HG02588 (cell line): ENCODE results near the gene ARX.

Experiments used
- ATAC-seq: cut with Tn5 transposase; IDR thresholded peaks from one replicate; pipeline ENCODE4 v1.9.1; 2021; ENCODE audit warnings: mild to moderate bottlenecking, moderate library complexity; ENCODE audit not compliant: unreplicated experiment

ARX gene

DNA sequence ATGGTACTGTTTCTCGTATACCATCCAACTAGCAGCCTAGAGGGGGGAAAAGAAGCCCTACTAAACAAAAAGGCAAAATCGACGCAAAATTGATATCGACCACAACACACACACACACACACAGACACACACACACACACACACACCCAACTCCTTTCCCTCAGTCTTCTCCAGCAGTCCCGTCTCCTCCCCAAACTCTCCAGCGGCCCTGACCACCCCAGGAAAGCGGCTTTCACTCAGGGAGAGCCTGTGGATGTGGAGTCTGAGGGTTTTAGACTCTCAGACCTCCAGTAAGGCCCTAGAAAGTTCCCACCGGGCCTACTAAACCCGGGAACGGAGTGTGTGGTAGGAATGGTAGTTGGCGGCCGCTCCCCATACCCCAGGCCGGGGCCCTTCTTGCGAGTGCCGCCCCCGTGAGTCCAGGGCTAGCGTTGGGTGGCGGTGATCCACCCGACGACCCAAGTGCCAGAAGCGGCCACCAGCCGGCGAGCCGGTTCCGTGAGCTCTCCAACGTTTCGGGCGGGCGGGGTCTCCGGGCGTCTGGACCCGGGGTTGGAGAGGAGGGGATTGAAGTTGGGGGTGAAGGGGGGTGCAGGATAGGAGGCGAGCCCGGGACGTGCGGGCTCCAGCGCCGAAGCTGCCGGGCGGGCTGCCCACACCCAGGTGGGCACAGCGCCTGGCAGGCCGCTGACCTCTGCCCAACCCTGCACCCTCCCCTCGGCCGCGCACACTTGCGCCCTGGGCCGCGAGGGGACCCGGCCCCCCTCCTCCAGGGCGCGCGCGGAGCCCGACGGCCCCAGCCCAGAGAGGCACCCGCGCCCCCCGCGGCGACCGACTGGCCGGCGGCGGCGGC, 13.7 kb downstream of the ARX start:
- no peak for ATAC-seq

DNA sequence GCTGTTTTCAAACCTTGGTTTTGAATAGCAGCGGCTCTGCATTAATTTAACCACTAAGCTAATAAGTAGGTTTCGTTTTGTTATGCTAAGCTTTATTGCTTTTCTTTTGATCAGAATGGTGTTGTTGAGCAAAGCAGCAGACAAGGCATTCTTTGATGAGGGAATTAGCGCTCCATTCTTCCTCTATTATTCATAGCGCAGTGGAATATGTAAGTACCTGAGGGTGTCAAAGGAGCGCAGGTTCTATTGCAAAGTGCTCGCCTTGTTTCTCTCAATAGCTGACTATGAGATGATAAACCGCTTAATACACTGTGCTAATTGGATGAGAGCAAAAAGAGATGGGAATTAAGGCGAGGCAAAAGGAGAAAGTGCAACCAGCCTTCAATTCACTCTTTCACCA, 16.3 kb downstream of the ARX start:
- ATAC-seq = no peak

DNA sequence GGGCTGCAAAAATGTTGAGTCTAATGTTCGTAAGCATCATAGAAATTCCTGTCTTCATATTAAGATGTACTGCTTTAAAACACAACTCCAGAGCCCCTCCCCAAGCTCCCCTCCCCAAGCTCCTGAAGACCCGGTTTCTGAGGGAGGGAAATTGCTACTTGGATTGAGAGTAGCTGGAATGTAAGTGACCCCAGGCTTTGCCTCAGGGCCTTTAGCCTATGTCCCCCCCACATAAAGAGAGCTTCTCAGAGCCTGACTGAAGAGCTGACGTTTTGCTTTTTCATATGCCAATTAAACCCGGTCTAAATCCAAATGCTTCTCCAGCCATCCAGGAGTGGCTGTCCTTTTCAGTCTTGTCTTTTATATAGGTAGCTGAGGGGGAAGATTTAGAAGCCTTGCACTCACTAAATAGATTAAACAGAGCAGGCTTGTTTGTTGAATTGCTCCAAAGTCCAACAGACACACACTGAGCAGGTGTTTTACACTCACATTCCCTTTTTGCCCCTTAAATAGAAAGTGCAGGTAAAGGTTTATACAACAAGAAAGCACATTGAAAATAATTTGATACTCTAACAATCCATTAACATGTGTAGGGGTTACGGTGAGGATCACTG, 19.6 kb downstream of the ARX start:
- ATAC-seq = no peak

DNA sequence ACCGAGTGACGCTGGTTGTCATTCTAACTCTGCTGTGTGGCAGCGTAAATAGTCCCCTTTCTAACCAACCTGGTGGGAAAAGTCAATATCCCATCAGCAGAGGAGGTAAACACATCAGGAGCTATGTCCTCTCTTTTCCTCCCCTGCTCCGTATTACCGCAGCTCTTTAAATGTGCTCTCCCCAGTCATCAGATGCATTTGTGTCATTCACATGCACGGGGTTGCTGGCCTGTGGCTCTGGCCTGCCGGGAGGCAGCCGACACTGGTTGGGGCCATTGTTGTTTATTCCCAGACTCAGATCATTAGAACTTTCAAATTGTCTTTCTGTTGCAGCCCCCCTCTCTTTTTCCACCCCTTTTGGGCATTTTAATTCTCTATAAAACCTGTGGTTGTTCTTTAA, 21.9 kb downstream of the ARX start:
- ATAC-seq = no peak

DNA sequence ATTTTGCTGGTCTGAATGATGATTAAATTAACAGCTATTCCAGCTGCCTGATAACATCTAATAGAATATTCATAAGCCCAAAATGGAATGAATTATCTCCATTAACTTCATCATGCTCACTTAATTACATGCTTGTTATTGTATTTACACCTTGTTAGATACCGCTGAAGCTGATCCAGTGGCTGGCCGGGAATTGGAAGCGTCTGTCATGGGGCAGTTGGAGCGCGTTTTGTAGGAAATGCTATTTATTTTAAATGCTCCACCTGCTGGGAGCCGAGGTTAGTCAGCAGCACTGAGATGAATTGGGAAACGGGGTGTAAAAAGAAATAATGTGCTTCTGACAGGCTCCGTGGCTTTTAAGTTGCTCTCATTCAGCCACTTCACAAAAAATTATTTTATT, 25.2 kb downstream of the ARX start:
- ATAC-seq = no peak

DNA sequence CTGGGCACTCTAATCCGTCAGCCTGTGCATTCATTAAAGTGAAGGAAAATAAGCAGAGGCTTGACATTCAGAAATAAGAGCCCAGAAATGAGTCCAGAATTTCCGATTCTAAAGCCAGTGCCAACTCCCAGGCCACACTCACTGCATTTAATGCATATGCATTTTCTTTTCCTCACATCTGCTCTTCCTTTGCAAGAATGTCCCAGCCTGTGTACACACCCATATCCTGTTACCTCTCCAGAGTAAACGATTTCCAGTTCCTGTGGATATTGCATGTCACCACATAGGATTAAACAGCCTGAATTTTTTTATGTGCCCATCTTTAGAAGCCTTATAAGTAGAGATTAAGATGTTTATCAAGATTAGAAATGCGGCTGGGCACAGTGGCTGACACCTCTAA, 27.5 kb downstream of the ARX start:
- ATAC-seq = no peak

DNA sequence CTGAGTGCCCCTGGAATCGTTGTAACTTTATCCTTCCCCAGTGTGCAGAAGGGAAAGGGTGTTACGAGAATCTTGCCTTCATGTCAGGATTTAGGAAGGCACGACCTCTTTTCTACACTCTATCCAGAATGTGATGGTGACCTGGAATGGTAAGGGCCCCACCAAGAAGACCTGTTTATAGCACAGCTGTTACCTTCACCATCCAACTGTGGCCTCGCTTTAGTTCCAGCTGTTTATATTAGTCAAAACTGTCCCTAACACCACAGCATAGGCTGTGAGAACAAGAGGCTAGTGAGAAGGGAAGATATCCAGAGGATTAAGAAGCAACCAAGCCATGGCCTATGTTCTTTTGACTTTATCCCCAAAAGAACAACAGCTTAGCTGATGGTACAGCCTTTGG, 28.0 kb downstream of the ARX start:
- ATAC-seq = no peak

DNA sequence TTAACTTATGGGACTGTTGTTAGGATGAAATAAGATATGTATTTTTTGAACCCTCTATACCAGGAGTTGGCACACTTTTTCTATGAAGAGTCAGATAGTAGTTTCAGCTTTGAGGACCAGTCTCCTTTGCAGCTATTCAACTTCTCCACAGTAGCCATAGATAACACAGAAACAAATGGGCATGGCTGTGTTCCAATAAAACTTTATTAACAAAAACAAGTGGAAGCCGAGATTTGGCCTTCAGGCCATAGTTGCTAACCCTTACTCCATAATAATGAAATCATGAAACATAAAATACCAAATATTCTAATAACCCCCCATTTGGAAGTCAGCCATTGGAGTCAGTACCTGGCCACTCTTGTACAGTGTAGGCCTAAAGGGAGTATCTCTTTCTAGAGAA, 30.6 kb downstream of the ARX start:
- no peak for ATAC-seq

DNA sequence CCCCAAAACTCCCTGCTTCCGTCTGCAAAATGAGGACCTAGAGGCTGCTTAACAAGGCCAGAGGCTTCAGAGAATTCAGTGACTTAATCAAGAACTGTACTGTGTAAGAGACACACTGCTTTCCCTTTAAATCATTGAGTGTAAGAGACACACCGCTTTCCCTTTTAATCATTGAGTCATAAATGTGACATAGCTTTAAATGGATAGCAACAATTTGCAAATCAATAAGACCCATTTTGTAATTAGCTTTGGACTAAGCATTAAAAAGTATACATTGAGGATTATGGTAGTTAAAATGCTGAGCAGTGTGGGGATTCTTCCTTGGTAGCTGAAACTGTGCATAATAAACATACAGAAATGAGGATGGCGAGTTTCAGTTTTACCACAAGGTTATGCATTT, 31.8 kb downstream of the ARX start:
- no peak for ATAC-seq

DNA sequence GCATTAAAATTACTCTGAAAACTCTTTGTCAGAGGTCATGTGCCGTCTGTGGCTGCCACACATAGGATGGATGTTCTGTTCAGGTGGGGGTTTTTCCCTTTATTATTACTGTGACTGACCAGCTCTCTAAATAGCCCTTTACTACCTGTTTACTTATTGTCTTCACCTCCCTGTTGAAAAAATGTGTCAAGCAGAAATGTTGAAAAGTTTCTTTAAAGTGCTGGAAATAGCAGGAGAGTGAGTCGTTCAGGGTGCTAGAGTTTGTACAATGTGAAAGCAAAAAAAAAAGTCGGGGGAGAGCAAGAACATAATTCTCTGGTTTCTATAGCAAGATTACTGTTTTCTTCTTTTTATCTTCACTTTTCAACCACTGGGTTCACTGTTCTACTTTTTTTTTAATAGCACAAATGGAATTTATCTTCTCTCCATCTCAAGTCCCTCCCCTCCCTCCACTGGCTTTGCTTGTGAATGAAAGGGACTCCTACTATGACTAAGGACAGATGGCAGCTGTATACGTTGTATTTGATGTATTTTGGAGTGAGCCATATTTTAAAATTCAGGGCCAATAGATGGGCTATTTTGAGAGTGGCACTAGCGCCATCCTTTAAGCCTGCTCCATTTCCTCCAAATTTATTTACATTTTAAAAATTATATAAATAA, 33.3 kb downstream of the ARX start:
- ATAC-seq = no peak

DNA sequence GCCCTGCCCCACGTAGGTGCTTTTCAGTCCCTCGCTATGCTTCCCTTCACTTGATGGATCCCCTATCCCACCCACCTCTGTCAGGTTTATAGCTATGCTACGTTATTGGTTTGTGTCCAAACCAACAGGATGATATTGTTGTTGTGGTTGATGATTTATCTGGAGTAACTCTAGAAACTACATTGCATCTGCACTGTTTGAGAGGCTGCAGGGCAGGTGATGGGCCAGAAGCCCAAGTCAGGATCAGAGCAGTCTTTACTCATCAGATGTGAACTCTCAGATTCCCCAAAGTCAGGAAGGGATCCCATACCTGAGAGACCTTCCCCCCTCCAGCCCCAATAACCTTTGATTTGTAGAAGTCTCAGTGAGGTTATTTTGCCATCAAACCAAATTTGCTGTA, 34.7 kb downstream of the ARX start:
- ATAC-seq = no peak

DNA sequence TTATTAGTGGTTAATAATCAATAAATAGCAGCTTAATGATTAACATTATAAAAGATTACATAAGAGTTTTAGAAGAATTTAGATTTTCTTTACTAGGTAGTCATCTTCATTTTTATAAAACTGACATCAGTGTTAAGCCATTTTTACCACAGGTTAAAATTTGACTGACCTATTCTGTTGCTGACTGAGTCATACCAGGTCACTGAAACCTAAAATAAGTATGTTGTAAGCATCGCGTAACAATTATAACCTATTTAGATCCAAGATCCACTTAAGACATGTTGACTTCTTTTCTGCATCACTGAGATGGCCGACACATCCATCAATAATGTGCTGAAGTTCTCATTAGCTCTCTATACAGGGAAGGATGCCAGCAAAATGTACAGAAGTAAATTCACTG, 36.7 kb downstream of the ARX start:
- ATAC-seq = no peak

DNA sequence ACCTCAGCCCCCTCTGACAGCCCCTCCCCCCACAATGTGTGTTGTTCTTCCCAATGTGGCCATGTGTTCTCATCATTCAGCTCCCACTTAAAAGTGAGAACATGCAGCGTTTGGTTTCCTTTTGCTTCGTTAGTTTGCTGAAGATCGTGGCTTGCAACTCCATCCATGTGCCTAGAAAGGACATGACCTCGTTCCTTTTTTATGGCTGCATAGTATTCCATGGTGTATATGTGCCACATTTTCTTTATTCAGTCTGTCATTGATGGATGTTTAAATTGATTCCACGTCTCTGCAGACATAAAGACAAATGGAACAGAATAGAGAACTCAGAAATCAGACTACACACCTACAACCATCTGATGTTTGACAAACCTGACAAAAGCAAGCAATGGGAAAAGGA, 46.0 kb downstream of the ARX start:
- ATAC-seq = no peak

DNA sequence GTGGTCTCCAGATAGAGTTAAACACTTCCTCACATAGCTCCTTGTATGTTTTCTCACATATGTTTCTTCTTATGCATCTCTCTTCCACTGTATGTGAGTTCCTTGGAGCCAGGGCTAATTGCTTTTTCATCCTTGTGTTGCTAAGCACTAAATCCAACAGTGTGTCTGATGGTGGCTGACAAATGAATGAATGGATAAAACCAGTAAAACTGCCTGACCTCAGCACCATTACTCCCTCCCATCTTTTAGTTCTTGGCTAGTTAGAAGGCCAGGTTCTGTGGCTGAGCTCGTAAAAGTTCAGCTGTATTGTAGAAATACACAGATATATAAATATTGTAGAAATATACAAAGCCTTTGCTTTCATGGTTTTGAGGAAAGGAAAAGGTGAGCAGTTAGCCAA, 50.4 kb downstream of the ARX start:
- ATAC-seq = no peak

DNA sequence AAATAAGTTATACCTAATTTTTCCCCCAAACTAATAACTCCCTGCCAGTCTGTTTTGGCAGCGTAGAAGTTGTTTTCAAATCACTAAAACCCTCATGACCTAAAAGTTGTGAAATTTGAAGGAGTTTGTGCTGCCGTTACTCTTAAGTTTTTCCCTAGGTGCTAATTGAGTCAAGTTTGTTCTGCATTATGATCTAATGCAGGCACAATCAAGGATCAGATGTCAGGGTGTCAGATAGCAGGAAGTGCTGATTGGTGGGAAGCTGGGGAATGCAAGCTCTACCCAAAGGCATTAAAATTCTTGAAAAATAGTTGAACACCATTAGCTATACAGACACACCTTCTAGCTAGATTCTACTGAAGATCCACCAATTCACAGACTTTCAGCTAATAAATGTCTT, 51.9 kb downstream of the ARX start:
- no peak for ATAC-seq

DNA sequence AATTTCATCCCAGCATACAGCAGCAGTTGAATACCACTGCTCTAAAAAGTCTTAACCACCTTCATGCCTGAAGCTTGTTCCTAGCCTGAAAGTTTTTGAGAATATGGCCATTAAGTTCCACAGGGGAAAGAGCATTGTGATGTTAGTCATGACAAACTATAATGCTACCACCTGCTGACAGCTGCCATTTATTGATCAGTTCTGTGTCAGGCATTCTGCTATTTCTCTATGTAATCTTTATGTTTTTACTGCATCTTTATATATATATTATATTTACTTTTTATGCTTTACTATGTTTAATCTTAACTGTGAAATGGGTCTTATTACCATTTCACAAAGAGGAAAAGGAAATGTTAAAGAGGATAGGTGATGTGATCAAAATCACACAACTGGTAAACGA, 54.0 kb downstream of the ARX start:
- ATAC-seq = no peak

DNA sequence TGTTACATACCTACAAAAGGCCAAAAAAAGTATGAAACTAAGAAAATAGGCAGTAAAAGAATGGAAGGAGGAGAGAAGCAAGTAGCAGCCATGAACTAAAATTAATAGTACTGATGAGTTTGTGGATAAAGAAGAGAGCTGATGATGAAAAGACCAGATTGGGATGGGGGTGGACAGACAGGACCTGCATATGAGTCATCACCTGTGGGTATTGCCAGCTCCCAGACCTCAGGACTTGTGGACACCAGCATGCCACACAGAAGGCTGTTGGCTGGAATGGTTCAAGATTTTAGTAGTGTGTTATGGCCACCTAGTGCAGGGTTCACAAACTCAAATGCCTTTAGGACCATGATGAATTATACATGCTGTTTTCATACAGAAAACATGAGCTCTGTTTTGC, 58.9 kb downstream of the ARX start:
- ATAC-seq = no peak

DNA sequence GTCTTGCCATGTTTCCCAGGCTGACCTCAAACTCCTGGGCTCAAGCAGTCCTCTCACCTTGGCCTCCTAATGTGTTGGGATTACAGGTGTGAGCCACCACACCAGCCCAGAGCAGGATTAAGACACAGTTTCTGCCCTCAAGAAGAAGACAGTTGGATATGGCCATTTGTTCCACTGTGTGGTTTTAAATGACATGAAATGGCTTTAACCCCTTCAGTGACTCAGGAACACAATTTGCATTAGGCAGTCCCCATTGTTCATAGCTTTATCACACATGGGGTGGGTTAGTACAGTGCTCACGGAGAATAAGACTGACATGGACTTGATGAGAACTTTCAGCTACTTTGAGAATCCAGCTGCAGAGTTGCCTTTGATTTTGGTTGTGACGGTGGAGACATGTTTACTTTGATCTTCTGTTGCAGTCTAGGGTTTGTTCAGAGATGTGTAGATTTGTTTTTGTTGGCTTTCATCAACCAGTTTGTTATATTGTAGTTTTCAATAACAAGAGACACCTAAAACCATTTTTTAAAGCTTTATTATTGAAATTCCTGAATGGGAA, 60.3 kb downstream of the ARX start:
- no peak for ATAC-seq

DNA sequence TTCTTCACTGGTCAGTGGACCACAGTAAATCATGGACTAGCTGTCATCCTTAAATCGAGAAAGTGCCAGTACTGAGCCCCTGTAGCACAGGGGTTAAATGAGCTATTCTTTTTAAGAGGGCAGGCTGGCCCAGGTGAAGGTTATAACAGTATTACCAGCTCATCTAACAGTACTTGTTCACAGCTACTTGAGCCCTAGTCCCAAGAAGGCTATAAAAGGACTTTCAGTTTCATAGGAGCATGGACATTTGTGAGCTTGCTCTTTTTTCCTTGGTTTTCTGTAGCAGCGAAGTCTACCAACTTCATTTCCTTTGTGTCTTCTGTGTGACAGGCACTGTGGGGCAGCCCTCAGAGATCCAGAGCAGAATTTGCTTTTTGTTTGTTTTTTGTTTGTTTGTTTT, 61.0 kb downstream of the ARX start:
- ATAC-seq = no peak
